Measurements from ENCODE around the gene ASCC3.

Gene ASCC3

DNA sequence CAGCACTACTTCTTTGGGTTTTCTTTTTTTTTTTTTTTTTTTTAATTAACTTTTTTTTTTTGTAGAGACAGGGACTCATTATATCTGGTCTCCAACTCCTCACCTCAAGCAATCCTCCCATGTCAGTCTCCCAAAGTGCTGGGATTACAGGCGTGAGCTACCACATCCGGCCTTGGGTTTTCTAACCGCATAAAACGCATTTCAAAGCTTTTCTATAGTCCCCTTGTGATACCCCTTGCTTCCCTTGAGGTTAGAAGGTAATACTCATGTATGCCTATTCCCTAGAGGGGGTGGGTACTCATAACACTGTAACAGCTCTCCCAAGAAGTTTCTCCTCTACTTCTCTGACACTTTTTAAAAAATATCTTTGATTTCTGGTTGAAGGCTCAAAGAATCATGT lies 23.9 kb upstream of the ASCC3 start:
- Mint-ChIP-seq H3K9me3 (no peaks in the 10 kb centered on the region), H3K4me3 (no peak overlapping the region), H3K36me3 (ENCODE audit: low read depth) (no peaks in the 10 kb centered on the region), H3K4me1 (no peaks in the 10 kb centered on the region), H3K27me3 (ENCODE audit: low read depth, poor library complexity) (peaks cover 3% of the 10 kb centered on the region), H3K27ac (no peak overlapping the region)
- no peak for DNase-seq
- no peak for TF ChIP-seq CTCF (IDR thresholded peaks at IDR 0.05)

GRCh38 chr6:100904316-100904715 lies 23.2 kb upstream of the ASCC3 start:
- TF ChIP-seq CTCF (IDR thresholded peaks at IDR 0.05), result no peak
- Mint-ChIP-seq H3K4me1 (no peaks in the 10 kb centered on the region), H3K27me3 (ENCODE audit: low read depth, poor library complexity) (peaks cover 3% of the 10 kb centered on the region), H3K36me3 (ENCODE audit: low read depth) (no peaks in the 10 kb centered on the region), H3K27ac (no peak overlapping the region), H3K4me3 (no peak overlapping the region), H3K9me3 (peaks cover 3% of the 10 kb centered on the region)
- DNase-seq, result no peak

DNA sequence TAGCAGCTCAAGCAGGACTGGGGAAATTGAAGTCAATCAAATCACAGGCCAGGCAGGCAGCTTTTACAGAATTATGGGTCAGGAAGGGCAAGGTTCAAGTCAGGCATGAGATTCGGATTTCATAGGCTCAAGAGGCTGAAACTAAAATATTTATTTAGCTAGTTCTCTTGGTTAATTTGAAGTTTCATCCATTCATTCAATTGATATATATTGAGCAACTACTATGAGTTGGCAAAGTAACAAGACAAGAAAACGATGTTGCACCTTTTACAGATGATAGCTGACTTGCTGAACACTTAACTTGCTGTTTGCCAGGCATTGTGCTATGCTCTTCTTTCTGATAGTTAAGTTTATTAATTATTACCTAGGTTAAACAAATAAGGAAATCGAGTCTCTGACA lies 20.5 kb upstream of the ASCC3 start:
- no peak overlapping the region for H3K4me3 Mint-ChIP-seq
- H3K36me3 Mint-ChIP-seq (ENCODE audit: low read depth), result no peaks in the 10 kb centered on the region
- H3K4me1 Mint-ChIP-seq, result no peaks in the 10 kb centered on the region
- H3K27ac Mint-ChIP-seq, result no peak overlapping the region
- TF ChIP-seq CTCF (IDR thresholded peaks at IDR 0.05), result no peak
- no peaks in the 10 kb centered on the region for H3K27me3 Mint-ChIP-seq (ENCODE audit: low read depth, poor library complexity)
- no peak for DNase-seq
- peaks cover 11% of the 10 kb centered on the region for H3K9me3 Mint-ChIP-seq

- H3K9me3 Mint-ChIP-seq, result peaks cover 11% of the 10 kb centered on the region
- DNase-seq, result no peak
- peak overlapping the region; percentile 24 for H3K27ac Mint-ChIP-seq
- no peak for TF ChIP-seq CTCF (IDR thresholded peaks at IDR 0.05)
- no peak overlapping the region for H3K4me3 Mint-ChIP-seq
- H3K27me3 Mint-ChIP-seq (ENCODE audit: low read depth, poor library complexity), result no peaks in the 10 kb centered on the region
- H3K4me1 Mint-ChIP-seq, result no peaks in the 10 kb centered on the region
- no peaks in the 10 kb centered on the region for H3K36me3 Mint-ChIP-seq (ENCODE audit: low read depth)
These were observed 18.1 kb upstream of the ASCC3 start for GRCh38 chr6:100899202-100899601.

DNA sequence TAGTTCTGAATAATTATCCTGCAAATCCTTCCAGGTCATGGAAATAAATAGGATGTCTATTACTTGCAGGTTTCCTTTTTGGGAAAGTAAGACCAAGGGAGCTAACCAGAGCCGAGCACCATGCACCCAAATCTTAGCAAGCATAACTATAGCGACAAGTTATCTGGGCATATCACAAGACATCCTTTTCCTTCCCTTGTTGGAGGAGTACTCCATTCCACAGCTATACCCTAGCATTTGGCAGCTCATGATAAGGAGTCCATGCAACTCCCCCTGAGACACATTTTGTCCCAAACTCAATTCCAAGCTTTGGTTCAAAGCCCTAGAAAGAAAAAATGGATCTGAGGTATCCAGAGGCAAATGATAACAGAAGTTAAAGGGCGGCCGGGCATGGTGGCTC lies 16.5 kb upstream of the ASCC3 start:
- no peaks in the 10 kb centered on the region for H3K4me1 Mint-ChIP-seq
- H3K27ac Mint-ChIP-seq, result no peak overlapping the region
- no peak overlapping the region for H3K4me3 Mint-ChIP-seq
- no peaks in the 10 kb centered on the region for H3K36me3 Mint-ChIP-seq (ENCODE audit: low read depth)
- peaks cover 11% of the 10 kb centered on the region for H3K9me3 Mint-ChIP-seq
- TF ChIP-seq CTCF (IDR thresholded peaks at IDR 0.05), result no peak
- H3K27me3 Mint-ChIP-seq (ENCODE audit: low read depth, poor library complexity), result no peaks in the 10 kb centered on the region
- DNase-seq, result no peak

DNA sequence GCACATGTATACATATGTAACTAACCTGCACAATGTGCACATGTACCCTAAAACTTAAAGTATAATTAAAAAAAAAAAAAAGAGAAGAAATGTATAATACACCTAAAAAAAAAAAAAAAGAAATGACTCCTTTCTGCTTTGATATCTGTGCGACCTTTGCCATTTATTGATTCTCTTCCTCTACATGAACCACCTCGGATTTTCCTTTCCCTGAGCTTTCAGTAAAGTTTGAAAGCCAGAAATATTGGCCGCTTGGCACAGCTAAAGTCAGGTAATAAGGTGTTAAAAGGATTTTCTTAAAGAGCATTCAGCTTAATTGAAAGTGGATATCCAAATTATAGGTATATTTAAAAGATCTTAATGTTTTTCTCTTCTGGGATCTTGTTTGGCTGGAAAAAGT lies 12.6 kb upstream of the ASCC3 start:
- no peak overlapping the region for H3K4me3 Mint-ChIP-seq
- H3K27me3 Mint-ChIP-seq (ENCODE audit: low read depth, poor library complexity), result no peaks in the 10 kb centered on the region
- no peaks in the 10 kb centered on the region for H3K4me1 Mint-ChIP-seq
- H3K36me3 Mint-ChIP-seq (ENCODE audit: low read depth), result no peaks in the 10 kb centered on the region
- TF ChIP-seq CTCF (IDR thresholded peaks at IDR 0.05), result no peak
- no peak for DNase-seq
- H3K27ac Mint-ChIP-seq, result no peak overlapping the region
- peaks cover 4% of the 10 kb centered on the region for H3K9me3 Mint-ChIP-seq
